AG09319 (cell line): ENCODE data around the gene ADAM22.

ENCODE experiments used
- DNase-seq: peaks from one replicate; pipeline ENCODE4 v3.0.0-alpha.2; 2010; ENCODE audit warnings: low read depth; ENCODE audit errors: extremely low read depth
- TF ChIP-seq, protein P1 (sequence below): IDR thresholded peaks from 2 replicates; pipeline ENCODE4 v1.5.1; 2011; ENCODE audit warnings: low read depth, mild to moderate bottlenecking, inconsistent platforms, low read length, moderate library complexity

ADAM22 gene

DNA sequence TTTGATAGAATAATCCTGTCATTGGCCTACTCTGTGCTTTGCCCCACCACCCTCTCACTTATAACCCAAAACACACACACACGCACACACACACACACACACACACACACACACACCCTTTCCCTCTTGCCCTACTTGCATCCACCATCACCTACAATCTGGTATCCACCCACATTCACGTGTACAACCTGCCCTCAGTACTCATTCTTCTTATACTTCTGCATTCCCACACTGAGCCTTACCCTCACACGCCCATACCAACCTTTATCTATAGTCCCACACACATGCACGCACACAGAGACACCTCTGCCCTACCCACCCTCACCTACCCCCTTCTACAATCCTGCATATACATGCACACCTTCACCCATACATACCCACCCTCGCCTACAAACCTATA, 296.6 kb downstream of the ADAM22 start:
- DNase-seq = no peak
- TF ChIP-seq, protein P1, sequence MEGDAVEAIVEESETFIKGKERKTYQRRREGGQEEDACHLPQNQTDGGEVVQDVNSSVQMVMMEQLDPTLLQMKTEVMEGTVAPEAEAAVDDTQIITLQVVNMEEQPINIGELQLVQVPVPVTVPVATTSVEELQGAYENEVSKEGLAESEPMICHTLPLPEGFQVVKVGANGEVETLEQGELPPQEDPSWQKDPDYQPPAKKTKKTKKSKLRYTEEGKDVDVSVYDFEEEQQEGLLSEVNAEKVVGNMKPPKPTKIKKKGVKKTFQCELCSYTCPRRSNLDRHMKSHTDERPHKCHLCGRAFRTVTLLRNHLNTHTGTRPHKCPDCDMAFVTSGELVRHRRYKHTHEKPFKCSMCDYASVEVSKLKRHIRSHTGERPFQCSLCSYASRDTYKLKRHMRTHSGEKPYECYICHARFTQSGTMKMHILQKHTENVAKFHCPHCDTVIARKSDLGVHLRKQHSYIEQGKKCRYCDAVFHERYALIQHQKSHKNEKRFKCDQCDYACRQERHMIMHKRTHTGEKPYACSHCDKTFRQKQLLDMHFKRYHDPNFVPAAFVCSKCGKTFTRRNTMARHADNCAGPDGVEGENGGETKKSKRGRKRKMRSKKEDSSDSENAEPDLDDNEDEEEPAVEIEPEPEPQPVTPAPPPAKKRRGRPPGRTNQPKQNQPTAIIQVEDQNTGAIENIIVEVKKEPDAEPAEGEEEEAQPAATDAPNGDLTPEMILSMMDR = no peak

DNA sequence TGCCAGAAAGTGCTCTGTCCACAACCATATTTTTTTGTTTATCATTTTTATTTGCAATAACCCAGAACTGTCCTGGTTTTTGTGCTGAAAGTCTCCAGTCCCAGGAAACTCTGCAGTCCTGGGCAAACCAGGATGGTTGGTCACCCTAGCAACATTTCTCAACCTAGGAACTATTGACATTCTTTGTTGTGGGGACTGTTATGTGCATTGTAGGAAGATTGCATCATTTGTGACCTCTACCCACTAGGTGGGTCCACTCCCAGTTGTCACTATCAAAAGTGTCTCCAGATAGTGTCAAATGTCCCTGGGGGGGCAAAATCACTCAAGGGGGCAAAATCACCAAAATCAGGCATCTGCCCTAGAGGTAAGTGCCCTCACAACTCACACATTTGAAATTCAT, 299.8 kb downstream of the ADAM22 start:
- no peak for DNase-seq
- TF ChIP-seq, protein P1 = no peak

DNA sequence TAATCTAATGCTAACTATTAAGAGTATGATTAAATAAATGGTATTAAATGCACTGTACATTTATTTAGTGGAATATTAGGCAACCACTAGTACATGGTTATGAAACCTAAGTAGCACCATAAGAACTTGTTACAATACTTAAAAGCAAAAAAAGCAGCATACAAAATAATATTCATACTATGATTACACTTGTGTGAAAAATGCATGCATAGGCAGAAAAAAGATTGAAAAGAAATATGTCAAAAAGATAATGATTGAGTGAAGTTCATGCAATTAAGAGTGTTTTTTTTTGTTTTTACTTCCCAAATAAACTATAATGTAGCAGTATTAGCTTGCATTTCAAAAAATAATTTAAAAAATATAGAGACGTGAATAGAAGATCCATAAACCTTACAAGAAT, 305.8 kb downstream of the ADAM22 start:
- TF ChIP-seq, protein P1 = no peak
- no peak for DNase-seq

DNA sequence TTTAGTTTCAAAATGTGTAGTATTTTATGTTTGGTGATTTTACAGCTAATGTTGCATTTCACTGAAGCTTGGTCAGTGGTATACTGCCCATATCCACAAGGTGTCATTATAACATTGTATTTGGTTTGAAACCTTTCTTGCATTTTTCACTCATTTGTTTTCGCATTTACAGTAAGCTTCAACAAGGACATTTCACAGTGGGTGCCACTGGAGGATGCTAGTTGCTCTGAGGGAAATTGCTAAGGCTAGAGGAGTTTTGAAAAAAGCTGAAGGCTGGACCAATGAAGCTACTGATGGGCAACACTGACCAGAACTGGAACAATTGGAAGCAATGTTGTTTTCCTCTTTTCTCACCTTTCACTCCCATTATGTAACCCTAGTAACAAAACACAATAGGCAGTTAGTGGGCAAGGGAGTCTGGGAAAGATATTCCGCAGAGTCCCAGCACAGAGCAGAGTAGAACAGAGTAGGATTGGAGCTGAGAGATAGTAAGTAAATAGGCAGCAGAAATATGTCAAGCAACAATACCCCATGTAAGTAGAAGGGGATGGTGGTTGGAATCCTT, 309.4 kb downstream of the ADAM22 start:
- DNase-seq = no peak
- TF ChIP-seq, protein P1 = peak; percentile 74

DNA sequence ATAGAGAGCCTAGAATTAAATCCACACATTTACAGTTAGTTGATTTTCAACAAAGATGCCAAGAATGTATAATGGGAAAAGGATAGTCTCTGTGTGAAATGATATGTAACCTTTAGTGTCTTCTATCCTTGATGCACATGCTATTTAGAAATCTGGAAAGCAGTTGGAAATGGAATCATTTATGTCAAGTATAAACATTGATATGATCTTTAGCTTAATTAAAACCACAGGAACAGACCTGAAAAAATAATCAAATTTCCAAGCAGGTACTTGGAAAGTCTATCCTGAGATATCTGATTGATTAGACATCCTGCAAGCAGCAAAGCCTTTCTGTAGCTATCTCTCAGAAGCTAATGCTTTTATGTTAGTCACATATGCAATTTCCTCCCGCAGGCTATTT, 310.2 kb downstream of the ADAM22 start:
- DNase-seq = no peak

More for the DNA sequence above, 310.2 kb downstream of the ADAM22 start:
- TF ChIP-seq, protein P1 = no peak
